K562 (cell line): ENCODE results near the gene ACO2. TPM values are rescaled to one million over a fixed set of nuclear protein-coding genes. Genes with fewer than 3 reads are reported as not detected.

Source experiments
- HNRNPL ChIP-seq: fragments of 200-400 bp; formaldehyde crosslinking; IDR thresholded peaks from 2 replicates; pipeline ENCODE4 v1.6.1; 2017; ENCODE audit warnings: low read depth, mild to moderate bottlenecking, low read length
- MAZ ChIP-seq, 2 experiments: fragments of 450-650 bp in 1 of 2; sonication (generic) in 1 of 2; formaldehyde crosslinking; IDR thresholded peaks in 1 of 2; conservative IDR thresholded peaks in 1 of 2; 2 replicates each; pipeline versions ENCODE4 v1.4.0 to v1.5.0; 2020; ENCODE audit warnings: mild to moderate bottlenecking in 1 of 2, missing genetic modification reagents in 1 of 2
- NFE2L1 ChIP-seq: fragments of 450-650 bp; IDR thresholded peaks from 2 replicates; pipeline ENCODE4 v1.6.1; 2016; ENCODE audit warnings: missing genetic modification characterization, low read depth, mild to moderate bottlenecking, missing compliant biosample characterization, moderate library complexity, borderline replicate concordance
- NRF1 ChIP-seq, 2 experiments: fragments of 450-650 bp; IDR thresholded peaks in 1 of 2; conservative IDR thresholded peaks in 1 of 2; 2 replicates each; pipeline ENCODE4 v1.6.1; 2014; ENCODE audit warnings: mild to moderate bottlenecking in 2 of 2
- TOE1 ChIP-seq, 2 experiments: fragments of 450-650 bp in 1 of 2; sonication (generic) in 1 of 2; formaldehyde crosslinking in 1 of 2; IDR thresholded peaks; 2 replicates each; pipeline versions ENCODE4 v1.7.1 to v1.8.0; 2016 to 2022; ENCODE audit warnings: borderline replicate concordance in 2 of 2, mild to moderate bottlenecking in 2 of 2, antibody characterized with exemption in 1 of 2, inconsistent platforms in 1 of 2, low read depth in 1 of 2, missing genetic modification reagents in 1 of 2, moderate library complexity in 1 of 2
- ZNF184 ChIP-seq: sonication (generic); formaldehyde crosslinking; IDR thresholded peaks from 2 replicates; pipeline ENCODE4 v1.5.0; 2020; ENCODE audit warnings: missing genetic modification reagents
- ZNF699 ChIP-seq: fragments of 250-450 bp; sonication (Bioruptor Pico); IDR thresholded peaks from 2 replicates; pipeline ENCODE4 v1.8.0; 2021; ENCODE audit warnings: mild to moderate bottlenecking, moderate library complexity; ENCODE audit not compliant: insufficient replicate concordance
- ZNF717 ChIP-seq: fragments of 250-450 bp; sonication (Bioruptor Pico); IDR thresholded peaks from 2 replicates; pipeline ENCODE4 v1.5.0; 2021
- polyA plus RNA-seq, 8 experiments: library from polyadenylated mRNA; depleted of rRNA in 4 of 8; stranded (reverse) in 5 of 8; unstranded in 3 of 8; fragments of >200 nt; fragmentation: Nextera tagmentation in 2 of 8; fragmentation: Illumina TruSeq in 1 of 8; extraction: Ambion mirVana in 2 of 8; extraction: Trizol in 1 of 8; gene quantifications; 2 replicates each; pipeline versions ENCODE4 v1.2.1 to v1.2.3, GENCODE V29; 2011 to 2014; ENCODE audit warnings: inconsistent platforms in 1 of 8, missing spikeins in 1 of 8
- total RNA-seq, 7 experiments: library from RNA; depleted of rRNA in 6 of 7; stranded (reverse); fragments of >200 nt in 6 of 7; fragmentation: Illumina TruSeq in 2 of 7; extraction: Trizol in 2 of 7; gene quantifications; 2 replicates each; pipeline versions ENCODE4 v1.2.1 to v1.2.3, GENCODE V29; 2011 to 2021; ENCODE audit warnings: low replicate concordance in 1 of 7
- TF ChIP-seq, protein P1 (sequence below): fragments of 250-450 bp; sonication (Bioruptor Pico); IDR thresholded peaks from 2 replicates; pipeline ENCODE4 v1.8.0; 2022; ENCODE audit warnings: moderate library complexity, mild to moderate bottlenecking, inconsistent platforms
- TF ChIP-seq, protein P2 (sequence below): fragments of 250-450 bp; sonication (Bioruptor Pico); IDR thresholded peaks from 2 replicates; pipeline ENCODE4 v1.8.0; 2021; ENCODE audit warnings: borderline replicate concordance, mild to moderate bottlenecking, moderate library complexity; ENCODE audit not compliant: poor library complexity, severe bottlenecking
- TF ChIP-seq, protein P3 (sequence below): fragments of 450-650 bp; IDR thresholded peaks from 2 replicates; pipeline ENCODE4 v1.6.1; 2016; ENCODE audit warnings: mild to moderate bottlenecking, moderate library complexity

Gene ACO2
- total and polyA plus RNA-seq, 9 of the 15 experiments (the other 6 are each of a cell fraction or from before 2014, with no cell fraction given), result 16.2 to 119 (median 43.2) TPM

DNA sequence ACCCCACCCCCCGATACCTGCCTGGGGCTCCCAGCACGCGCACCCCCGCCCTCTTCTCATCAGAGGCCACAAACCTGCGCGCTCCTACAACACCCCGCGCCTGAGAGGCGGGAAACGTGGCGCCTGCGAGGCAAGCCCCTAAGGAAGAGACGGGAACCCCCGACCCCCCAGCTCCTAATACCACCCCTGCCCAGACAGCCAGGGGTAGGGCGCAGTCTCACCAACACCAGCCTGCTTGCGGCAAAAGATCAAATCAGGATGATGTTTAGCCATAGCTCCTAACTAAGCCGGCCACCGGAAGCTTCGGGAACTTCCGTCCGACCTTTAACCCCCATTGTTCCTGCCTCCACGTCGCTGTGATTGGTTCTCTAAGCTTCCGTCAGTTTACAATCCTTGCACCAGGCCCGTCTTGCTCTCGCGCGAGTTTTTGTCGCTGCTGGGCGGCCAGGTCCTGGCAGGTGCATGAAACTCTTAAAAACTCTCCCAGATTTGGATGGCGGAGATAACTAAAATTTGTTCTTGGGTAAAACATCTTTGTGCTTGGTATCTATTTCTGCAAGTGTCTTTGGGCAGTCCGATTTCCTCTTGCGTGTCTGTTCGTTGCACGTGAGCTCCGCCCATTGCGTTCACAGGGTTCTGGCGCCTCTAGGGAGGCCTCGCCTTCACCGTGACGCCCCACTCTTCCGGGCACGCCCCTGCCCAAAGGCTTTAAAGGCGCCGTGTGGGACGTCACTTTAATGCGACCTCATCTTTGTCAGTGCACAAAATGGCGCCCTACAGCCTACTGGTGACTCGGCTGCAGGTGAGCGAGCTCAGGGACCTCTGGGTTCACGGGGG is at the start of gene ACO2, which contains the start of gene PHF5A (continued):
- TF ChIP-seq, protein P1, sequence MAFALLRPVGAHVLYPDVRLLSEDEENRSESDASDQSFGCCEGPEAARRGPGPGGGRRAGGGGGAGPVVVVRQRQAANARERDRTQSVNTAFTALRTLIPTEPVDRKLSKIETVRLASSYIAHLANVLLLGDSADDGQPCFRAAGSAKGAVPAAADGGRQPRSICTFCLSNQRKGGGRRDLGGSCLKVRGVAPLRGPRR (CRISPR knock-in tag), result no peak
- TF ChIP-seq HNRNPL (no peak), NFE2L1 (tag) (no peak), NRF1 (conservative IDR thresholded peaks at IDR 0.05 in 1 of 2, IDR thresholded peaks at IDR 0.05 in 1 of 2) (peak; percentile 47 to 63), MAZ (CRISPR knock-in tag; conservative IDR thresholded peaks at IDR 0.05 in 1 of 2, IDR thresholded peaks at IDR 0.05 in 1 of 2) (peak in 1 of 2 experiments; percentile 44; a peak in 3 of 4 replicates), ZNF699 (CRISPR knock-in tag) (no peak), TOE1 (IDR thresholded peaks at IDR 0.05; ENCODE audit: borderline replicate concordance) (peak; percentile 93), TOE1 (CRISPR knock-in tag; IDR thresholded peaks at IDR 0.05; ENCODE audit: borderline replicate concordance, low read depth) (no peak), ZNF717 (CRISPR knock-in tag) (no peak), ZNF184 (no peak)
- TF ChIP-seq, protein P2, sequence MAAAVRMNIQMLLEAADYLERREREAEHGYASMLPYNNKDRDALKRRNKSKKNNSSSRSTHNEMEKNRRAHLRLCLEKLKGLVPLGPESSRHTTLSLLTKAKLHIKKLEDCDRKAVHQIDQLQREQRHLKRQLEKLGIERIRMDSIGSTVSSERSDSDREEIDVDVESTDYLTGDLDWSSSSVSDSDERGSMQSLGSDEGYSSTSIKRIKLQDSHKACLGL (CRISPR knock-in tag), result no peak
- TF ChIP-seq, protein P3, sequence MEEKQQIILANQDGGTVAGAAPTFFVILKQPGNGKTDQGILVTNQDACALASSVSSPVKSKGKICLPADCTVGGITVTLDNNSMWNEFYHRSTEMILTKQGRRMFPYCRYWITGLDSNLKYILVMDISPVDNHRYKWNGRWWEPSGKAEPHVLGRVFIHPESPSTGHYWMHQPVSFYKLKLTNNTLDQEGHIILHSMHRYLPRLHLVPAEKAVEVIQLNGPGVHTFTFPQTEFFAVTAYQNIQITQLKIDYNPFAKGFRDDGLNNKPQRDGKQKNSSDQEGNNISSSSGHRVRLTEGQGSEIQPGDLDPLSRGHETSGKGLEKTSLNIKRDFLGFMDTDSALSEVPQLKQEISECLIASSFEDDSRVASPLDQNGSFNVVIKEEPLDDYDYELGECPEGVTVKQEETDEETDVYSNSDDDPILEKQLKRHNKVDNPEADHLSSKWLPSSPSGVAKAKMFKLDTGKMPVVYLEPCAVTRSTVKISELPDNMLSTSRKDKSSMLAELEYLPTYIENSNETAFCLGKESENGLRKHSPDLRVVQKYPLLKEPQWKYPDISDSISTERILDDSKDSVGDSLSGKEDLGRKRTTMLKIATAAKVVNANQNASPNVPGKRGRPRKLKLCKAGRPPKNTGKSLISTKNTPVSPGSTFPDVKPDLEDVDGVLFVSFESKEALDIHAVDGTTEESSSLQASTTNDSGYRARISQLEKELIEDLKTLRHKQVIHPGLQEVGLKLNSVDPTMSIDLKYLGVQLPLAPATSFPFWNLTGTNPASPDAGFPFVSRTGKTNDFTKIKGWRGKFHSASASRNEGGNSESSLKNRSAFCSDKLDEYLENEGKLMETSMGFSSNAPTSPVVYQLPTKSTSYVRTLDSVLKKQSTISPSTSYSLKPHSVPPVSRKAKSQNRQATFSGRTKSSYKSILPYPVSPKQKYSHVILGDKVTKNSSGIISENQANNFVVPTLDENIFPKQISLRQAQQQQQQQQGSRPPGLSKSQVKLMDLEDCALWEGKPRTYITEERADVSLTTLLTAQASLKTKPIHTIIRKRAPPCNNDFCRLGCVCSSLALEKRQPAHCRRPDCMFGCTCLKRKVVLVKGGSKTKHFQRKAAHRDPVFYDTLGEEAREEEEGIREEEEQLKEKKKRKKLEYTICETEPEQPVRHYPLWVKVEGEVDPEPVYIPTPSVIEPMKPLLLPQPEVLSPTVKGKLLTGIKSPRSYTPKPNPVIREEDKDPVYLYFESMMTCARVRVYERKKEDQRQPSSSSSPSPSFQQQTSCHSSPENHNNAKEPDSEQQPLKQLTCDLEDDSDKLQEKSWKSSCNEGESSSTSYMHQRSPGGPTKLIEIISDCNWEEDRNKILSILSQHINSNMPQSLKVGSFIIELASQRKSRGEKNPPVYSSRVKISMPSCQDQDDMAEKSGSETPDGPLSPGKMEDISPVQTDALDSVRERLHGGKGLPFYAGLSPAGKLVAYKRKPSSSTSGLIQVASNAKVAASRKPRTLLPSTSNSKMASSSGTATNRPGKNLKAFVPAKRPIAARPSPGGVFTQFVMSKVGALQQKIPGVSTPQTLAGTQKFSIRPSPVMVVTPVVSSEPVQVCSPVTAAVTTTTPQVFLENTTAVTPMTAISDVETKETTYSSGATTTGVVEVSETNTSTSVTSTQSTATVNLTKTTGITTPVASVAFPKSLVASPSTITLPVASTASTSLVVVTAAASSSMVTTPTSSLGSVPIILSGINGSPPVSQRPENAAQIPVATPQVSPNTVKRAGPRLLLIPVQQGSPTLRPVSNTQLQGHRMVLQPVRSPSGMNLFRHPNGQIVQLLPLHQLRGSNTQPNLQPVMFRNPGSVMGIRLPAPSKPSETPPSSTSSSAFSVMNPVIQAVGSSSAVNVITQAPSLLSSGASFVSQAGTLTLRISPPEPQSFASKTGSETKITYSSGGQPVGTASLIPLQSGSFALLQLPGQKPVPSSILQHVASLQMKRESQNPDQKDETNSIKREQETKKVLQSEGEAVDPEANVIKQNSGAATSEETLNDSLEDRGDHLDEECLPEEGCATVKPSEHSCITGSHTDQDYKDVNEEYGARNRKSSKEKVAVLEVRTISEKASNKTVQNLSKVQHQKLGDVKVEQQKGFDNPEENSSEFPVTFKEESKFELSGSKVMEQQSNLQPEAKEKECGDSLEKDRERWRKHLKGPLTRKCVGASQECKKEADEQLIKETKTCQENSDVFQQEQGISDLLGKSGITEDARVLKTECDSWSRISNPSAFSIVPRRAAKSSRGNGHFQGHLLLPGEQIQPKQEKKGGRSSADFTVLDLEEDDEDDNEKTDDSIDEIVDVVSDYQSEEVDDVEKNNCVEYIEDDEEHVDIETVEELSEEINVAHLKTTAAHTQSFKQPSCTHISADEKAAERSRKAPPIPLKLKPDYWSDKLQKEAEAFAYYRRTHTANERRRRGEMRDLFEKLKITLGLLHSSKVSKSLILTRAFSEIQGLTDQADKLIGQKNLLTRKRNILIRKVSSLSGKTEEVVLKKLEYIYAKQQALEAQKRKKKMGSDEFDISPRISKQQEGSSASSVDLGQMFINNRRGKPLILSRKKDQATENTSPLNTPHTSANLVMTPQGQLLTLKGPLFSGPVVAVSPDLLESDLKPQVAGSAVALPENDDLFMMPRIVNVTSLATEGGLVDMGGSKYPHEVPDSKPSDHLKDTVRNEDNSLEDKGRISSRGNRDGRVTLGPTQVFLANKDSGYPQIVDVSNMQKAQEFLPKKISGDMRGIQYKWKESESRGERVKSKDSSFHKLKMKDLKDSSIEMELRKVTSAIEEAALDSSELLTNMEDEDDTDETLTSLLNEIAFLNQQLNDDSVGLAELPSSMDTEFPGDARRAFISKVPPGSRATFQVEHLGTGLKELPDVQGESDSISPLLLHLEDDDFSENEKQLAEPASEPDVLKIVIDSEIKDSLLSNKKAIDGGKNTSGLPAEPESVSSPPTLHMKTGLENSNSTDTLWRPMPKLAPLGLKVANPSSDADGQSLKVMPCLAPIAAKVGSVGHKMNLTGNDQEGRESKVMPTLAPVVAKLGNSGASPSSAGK, result 0 out of 2 replicates have a peak, but pooled peaks have one; percentile 34
